Measurements from ENCODE around the gene ZSWIM1.
"Not testable (repeated sequence)": the region's sequence is repeated elsewhere in the genome, so short reads cannot be mapped to it uniquely, and the experiment has no call there.

Gene ZSWIM1

GRCh38 chr20:45857114-45857881 is 23.7 kb upstream of the ZSWIM1 start, which contains the start of the genes ACOT8 and ZSWIM3:
ACOT8 (minus strand) TSS chr20:45857392; CDS start chr20:45857315, 77 bp downstream.
ZSWIM3 (plus strand) TSS chr20:45857614; CDS start chr20:45857826, 212 bp downstream.
- peak; percentile 100 for DNase-seq

GRCh38 chr20:45857882-45858216 is 23.2 kb upstream of the ZSWIM1 start:
- peak; percentile 21 for DNase-seq

- DNase-seq, result no peak
Observed at GRCh38 chr20:45859916-45860315, 21.1 kb upstream of the ZSWIM1 start.

- DNase-seq, result no peak
Observed at GRCh38 chr20:45860560-45861220, 20.3 kb upstream of the ZSWIM1 start.

- no peak for DNase-seq
Observed at GRCh38 chr20:45861221-45862075, 19.6 kb upstream of the ZSWIM1 start.

GRCh38 chr20:45863543-45864470 is 17.2 kb upstream of the ZSWIM1 start:
- DNase-seq, result no peak

GRCh38 chr20:45866454-45866853 is 14.6 kb upstream of the ZSWIM1 start:
- no peak for DNase-seq

- DNase-seq, result no peak
Observed at GRCh38 chr20:45867136-45867818, 13.8 kb upstream of the ZSWIM1 start.

- no peak for DNase-seq
Observed at GRCh38 chr20:45867819-45868176, 13.2 kb upstream of the ZSWIM1 start.

- DNase-seq, result no peak
Observed at GRCh38 chr20:45872626-45873025, 8.4 kb upstream of the ZSWIM1 start.

- no peak for DNase-seq
Observed at GRCh38 chr20:45873409-45874103, 7.5 kb upstream of the ZSWIM1 start.

GRCh38 chr20:45874104-45874481 is 6.9 kb upstream of the ZSWIM1 start:
- not testable (repeated sequence) for DNase-seq

GRCh38 chr20:45874576-45874975 is 6.5 kb upstream of the ZSWIM1 start:
- no peak for DNase-seq

- no peak for DNase-seq
Observed at GRCh38 chr20:45878076-45878761, 2.8 kb upstream of the ZSWIM1 start.

- DNase-seq, result no peak
Observed at GRCh38 chr20:45882469-45883099, 1.6 kb downstream of the ZSWIM1 start.

- DNase-seq, result no peak
Observed at GRCh38 chr20:45883100-45883469, 2.1 kb downstream of the ZSWIM1 start.

GRCh38 chr20:45886590-45887345 is 5.7 kb downstream of the ZSWIM1 start:
- DNase-seq, result no peak

- no peak for DNase-seq
Observed at GRCh38 chr20:45887346-45887715, 6.3 kb downstream of the ZSWIM1 start, which contains the start of gene SPATA25. SPATA25 (minus strand) TSS chr20:45887622; CDS start chr20:45887590, 32 bp downstream.

- DNase-seq, result no peak
Observed at GRCh38 chr20:45888681-45889080, 7.7 kb downstream of the ZSWIM1 start.

Measured in inflammatory macrophage treated with lipopolysaccharide for 4 hours (primary cell).